Kidney (tissue), 14 donors: ENCODE results near the gene ZSWIM5. TPM values are rescaled to one million over a fixed set of nuclear protein-coding genes. Genes with fewer than 3 reads are reported as not detected.
A peak's percentile ranks its signal among the peaks of the same experiment; 100 is the strongest.
"Not testable (repeated sequence)": the region's sequence is repeated elsewhere in the genome, so short reads cannot be mapped to it uniquely, and the experiment has no call there.

ENCODE experiments used
- DNase-seq, 5 donors: peaks; one replicate each; pipeline ENCODE4 v3.0.0-alpha.2; 2013 to 2020
- FAIRE-seq: peaks from 2 replicates; lab custom pipeline; 2012; peaks lifted over from hg19 to GRCh38; lab: Jason Lieb, UNC
- H3K27ac ChIP-seq, 2 donors: one replicate each; pipeline ENCODE4 v1.7.0; 2013; ENCODE audit warnings: low read depth in 2 of 2, low read length in 2 of 2, inconsistent platforms in 1 of 2
- H3K27me3 ChIP-seq: one replicate; pipeline ENCODE4 v1.7.1; 2013; ENCODE audit warnings: low read length, inconsistent platforms; ENCODE audit not compliant: control insufficient read depth, insufficient read depth
- H3K36me3 ChIP-seq, 3 donors: one replicate each; pipeline versions ENCODE4 v1.7.0 to v1.7.1; 2013; ENCODE audit warnings: low read length in 3 of 3, control low read depth in 1 of 3, inconsistent platforms in 1 of 3; ENCODE audit not compliant: insufficient read depth in 3 of 3, control insufficient read depth in 2 of 3
- H3K4me1 ChIP-seq, 3 donors: one replicate each; pipeline versions ENCODE4 v1.7.0 to v1.7.1; 2013; ENCODE audit warnings: low read length in 3 of 3, inconsistent platforms in 1 of 3, low read depth in 1 of 3; ENCODE audit not compliant: control insufficient read depth in 2 of 3, insufficient read depth in 2 of 3
- H3K4me3 ChIP-seq, 3 donors: one replicate each; pipeline versions ENCODE4 v1.7.0 to v1.8.1; 2013; ENCODE audit warnings: low read length in 3 of 3, control low read depth in 1 of 3, inconsistent platforms in 1 of 3
- H3K9ac ChIP-seq, 3 donors: one replicate each; pipeline versions ENCODE4 v1.7.0 to v1.7.1; 2013; ENCODE audit warnings: low read length in 3 of 3, control low read depth in 1 of 3, inconsistent platforms in 1 of 3
- H3K9me3 ChIP-seq, 3 donors: one replicate each; pipeline versions ENCODE4 v1.7.0 to v1.7.1; 2013; ENCODE audit warnings: low read length in 3 of 3, control low read depth in 1 of 3, inconsistent platforms in 1 of 3; ENCODE audit not compliant: control insufficient read depth in 2 of 3, insufficient read depth in 1 of 3
- CTCF ChIP-seq: IDR thresholded peaks from 3 replicates; pipeline ENCODE4 v1.5.1; 2012; ENCODE audit warnings: mild to moderate bottlenecking, moderate library complexity, borderline replicate concordance; ENCODE audit not compliant: insufficient read depth; ENCODE audit errors: extremely low read depth
- intact Hi-C: fragments of 100-400 bp; cut with DNase I; formaldehyde crosslinking; loops from one replicate; pipeline ENCODE4 v1.11.1; 2022
- polyA plus RNA-seq: library from polyadenylated mRNA; stranded (reverse); fragments of 350-450 nt; fragmentation: Illumina TruSeq; extraction: RNeasy Lipid Tissue Mini Kit (QIAGEN cat#74804); gene quantifications from one replicate; pipeline ENCODE4 v1.2.3, GENCODE V29; 2014; ENCODE audit warnings: low read depth, low replicate concordance; ENCODE audit not compliant: insufficient read depth
- total RNA-seq: library from RNA; stranded (reverse); fragmentation: NEBNext Ultra II Directional; extraction: Animal tissue kit (Norgen Biotek cat#: 25700); gene quantifications from one replicate; pipeline ENCODE4 v1.2.1, GENCODE V29; 2021
- donor health status: control.
- donor health status: control.
- donor health status: control.
- donor health status: control.
- donor health status: control.
- donor health status: DM: yes; HTN: yes; CAD: no.
- donor health status: Normal renal cell carcinoma (clear cell type).

Gene ZSWIM5
- total and polyA plus RNA-seq, 2 donors from 2014 or later = 1.9 to 4.8 TPM

- Histone ChIP-seq H3K36me3 (no peaks in the 10 kb centered on the region), H3K9me3 (no peaks in the 10 kb centered on the region), H3K4me3 (no peak overlapping the region), H3K27me3 (no peaks in the 10 kb centered on the region), H3K4me1 (no peaks in the 10 kb centered on the region), H3K27ac (no peak overlapping the region), H3K9ac (no peak overlapping the region)
- FAIRE-seq (no peak), DNase-seq (no peak)
- intact Hi-C loops = no loop called here
- TF ChIP-seq CTCF = no peak
These were observed 93.7 kb downstream of the ZSWIM5 start for GRCh38 chr1:45112661-45113060.

DNA sequence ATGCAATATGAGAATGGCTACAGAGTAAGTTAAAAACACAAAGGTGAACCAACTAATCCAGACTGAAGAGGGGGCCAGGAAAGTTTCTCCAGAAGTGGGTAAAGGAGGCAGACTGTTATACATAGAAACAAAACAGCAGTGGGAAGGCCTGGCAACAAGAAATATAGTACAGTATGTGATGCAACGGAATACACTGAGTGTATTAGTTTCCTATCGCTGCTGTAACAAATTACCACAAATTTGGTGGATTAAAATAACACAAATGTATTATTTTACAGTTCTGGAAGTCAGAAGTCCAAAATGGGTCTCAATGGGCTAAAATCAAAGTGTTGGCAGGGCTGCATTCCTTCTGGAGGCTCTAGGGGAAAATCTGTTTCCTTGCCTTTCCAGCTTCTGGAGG lies 95.2 kb downstream of the ZSWIM5 start:
- intact Hi-C loops = no loop called here
- FAIRE-seq = no peak
- no peak for TF ChIP-seq CTCF

GRCh38 chr1:45107782-45108181 lies 98.6 kb downstream of the ZSWIM5 start:
- Histone ChIP-seq H3K9ac (no peak overlapping the region), H3K4me1 (no peaks in the 10 kb centered on the region), H3K36me3 (no peaks in the 10 kb centered on the region), H3K4me3 (no peak overlapping the region), H3K27ac (no peak overlapping the region), H3K27me3 (no peaks in the 10 kb centered on the region), H3K9me3 (no peaks in the 10 kb centered on the region)
- TF ChIP-seq CTCF = no peak
- intact Hi-C loops = no loop called here
- DNase-seq = no peak
- no peak for FAIRE-seq

More for the DNA sequence above, 95.2 kb downstream of the ZSWIM5 start:
- no peak overlapping the region for H3K9ac ChIP-seq
- no peak for DNase-seq
- no peaks in the 10 kb centered on the region for H3K9me3 ChIP-seq
- no peaks in the 10 kb centered on the region for H3K27me3 ChIP-seq
- H3K4me3 ChIP-seq = no peak overlapping the region
- H3K27ac ChIP-seq = no peak overlapping the region
- H3K4me1 ChIP-seq = no peaks in the 10 kb centered on the region
- no peaks in the 10 kb centered on the region for H3K36me3 ChIP-seq

DNA sequence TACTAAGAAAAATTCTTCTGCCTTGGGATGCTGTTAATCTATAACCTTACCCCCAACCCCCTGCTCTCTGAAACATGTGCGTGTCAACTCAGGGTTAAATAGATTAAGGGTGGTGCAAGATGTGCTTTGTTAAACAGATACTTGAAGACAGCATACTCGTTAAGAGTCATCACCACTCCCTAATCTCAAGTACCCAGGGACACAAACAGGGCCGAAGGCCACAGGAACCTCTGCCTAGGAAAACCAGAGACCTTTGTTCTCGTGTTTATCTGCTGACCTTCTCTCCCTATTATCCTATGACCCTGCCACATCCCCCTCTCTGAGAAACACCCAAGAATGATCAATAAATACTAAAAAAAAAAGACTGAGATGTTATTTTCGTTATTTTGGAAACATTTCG lies 99.5 kb downstream of the ZSWIM5 start:
- H3K9me3 ChIP-seq, DNase-seq, intact Hi-C loops, H3K4me1 ChIP-seq, H3K36me3 ChIP-seq, H3K27ac ChIP-seq, H3K27me3 ChIP-seq, H3K9ac ChIP-seq, FAIRE-seq, H3K4me3 ChIP-seq: not testable (repeated sequence)

DNA sequence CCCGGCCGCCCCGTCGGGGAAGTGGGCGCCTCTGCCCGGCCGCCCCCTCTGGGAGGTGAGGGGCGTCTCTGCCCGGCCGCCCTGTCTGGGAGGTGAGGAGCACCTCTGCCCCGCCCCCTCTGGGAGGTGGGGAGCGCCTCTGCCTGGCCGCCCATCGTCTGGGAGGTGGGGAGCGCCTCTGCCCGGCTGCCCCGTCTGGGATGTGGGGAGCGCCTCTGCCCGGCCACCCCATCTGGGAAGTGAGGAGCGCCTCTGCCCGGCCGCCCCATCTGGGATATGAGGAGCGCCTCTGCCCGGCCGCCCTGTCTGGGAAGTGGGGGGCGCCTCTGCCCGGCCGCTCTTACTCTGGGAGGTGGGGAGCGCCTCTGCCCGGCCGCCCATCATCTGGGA lies 100.3 kb downstream of the ZSWIM5 start:
- H3K27me3 ChIP-seq, FAIRE-seq, H3K4me1 ChIP-seq, intact Hi-C loops, H3K36me3 ChIP-seq, H3K27ac ChIP-seq, H3K4me3 ChIP-seq, H3K9me3 ChIP-seq, H3K9ac ChIP-seq: not testable (repeated sequence)
- peak in 1 of 5 donors; percentile 47 for DNase-seq

DNA sequence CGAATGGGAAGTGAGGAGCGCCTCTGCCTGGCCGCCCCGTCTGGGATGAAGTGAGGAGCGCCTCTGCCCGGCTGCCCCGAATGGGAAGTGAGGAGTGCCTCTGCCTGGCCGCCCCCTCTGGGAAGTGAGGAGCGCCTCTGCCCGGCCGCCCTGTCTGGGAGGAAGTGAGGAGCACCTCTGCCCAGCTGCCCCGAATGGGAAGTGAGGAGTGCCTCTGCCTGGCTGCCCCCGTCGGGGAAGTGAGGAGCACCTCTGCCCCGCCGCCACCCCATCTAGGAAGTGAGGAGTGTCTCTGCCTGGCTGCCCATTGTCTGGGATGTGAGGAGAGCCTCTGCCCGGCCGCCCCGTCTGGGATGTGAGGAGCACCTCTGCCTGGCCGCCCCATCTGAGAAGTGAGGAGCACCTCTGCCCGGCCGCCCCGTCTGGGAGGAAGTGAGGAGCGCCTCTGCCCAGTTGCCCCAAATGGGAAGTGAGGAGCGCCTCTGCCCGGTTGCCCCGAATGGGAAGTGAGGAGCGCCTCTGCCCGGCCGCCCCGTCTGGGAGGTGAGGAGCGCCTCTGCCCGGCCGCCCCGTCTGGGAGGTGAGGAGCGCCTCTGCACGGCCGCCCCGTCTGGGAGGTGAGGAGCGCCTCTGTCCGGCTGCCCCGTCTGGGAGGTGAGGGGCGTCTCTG lies 100.8 kb downstream of the ZSWIM5 start:
- FAIRE-seq, H3K27me3 ChIP-seq, H3K9ac ChIP-seq, H3K36me3 ChIP-seq, intact Hi-C loops, H3K27ac ChIP-seq, H3K4me3 ChIP-seq, H3K9me3 ChIP-seq, H3K4me1 ChIP-seq: not testable (repeated sequence)
- DNase-seq = peak in 1 of 5 donors; percentile 61
